Measurements from ENCODE around the gene NTHL1.

GRCh38 chr16:2057438-2057837 lies 9.8 kb upstream of the NTHL1 start:
- TF ChIP-seq CTCF (IDR thresholded peaks at IDR 0.05) (no peak), POLR2A (IDR thresholded peaks at IDR 0.05) (no peak)
